ENCODE measurements around the gene NTRK2.

GRCh38 chr9:84862308-84862707, 192.8 kb downstream of the NTRK2 start:
- TF ChIP-seq CTCF (IDR thresholded peaks at IDR 0.05; ENCODE audit: low read depth, low read length, missing input control) (no peak), TAF1 (conservative IDR thresholded peaks at IDR 0.05) (no peak), SP1 (IDR thresholded peaks at IDR 0.05) (no peak), YY1 (IDR thresholded peaks at IDR 0.05) (no peak), JUND (IDR thresholded peaks at IDR 0.05) (no peak), REST (IDR thresholded peaks at IDR 0.05) (no peak), RAD21 (IDR thresholded peaks at IDR 0.05) (no peak), EGR1 (IDR thresholded peaks at IDR 0.05; ENCODE audit: low read depth in 2 of 2) (no peak), MAX (IDR thresholded peaks at IDR 0.05) (no peak), GABPA (IDR thresholded peaks at IDR 0.05 in 1 of 2, conservative IDR thresholded peaks at IDR 0.05 in 1 of 2) (no peak), FOXA1 (IDR thresholded peaks at IDR 0.05) (no peak)
